Retinal pigment epithelial cell (primary cell): ENCODE results near the gene ATP5MC2.
A peak's percentile ranks its signal among the peaks of the same experiment; 100 is the strongest.

Experiments
- DNase-seq: peaks from one replicate; pipeline ENCODE4 v3.0.0-alpha.2; 2010; ENCODE audit warnings: low read depth
- H3K4me3 ChIP-seq: 2 replicates; pipeline ENCODE4 v1.5.1; 2011; ENCODE audit warnings: mild to moderate bottlenecking, low read length, control low read depth, moderate library complexity
- TF ChIP-seq, protein P1 (sequence below): conservative IDR thresholded peaks from 2 replicates; pipeline ENCODE4 v1.5.1; 2011; ENCODE audit warnings: low read depth, low read length, control low read depth, inconsistent platforms

The ATP5MC2 gene

GRCh38 chr12:53700567-53700966, 24.7 kb upstream of the ATP5MC2 start:
- no peak for DNase-seq
- TF ChIP-seq, protein P1, sequence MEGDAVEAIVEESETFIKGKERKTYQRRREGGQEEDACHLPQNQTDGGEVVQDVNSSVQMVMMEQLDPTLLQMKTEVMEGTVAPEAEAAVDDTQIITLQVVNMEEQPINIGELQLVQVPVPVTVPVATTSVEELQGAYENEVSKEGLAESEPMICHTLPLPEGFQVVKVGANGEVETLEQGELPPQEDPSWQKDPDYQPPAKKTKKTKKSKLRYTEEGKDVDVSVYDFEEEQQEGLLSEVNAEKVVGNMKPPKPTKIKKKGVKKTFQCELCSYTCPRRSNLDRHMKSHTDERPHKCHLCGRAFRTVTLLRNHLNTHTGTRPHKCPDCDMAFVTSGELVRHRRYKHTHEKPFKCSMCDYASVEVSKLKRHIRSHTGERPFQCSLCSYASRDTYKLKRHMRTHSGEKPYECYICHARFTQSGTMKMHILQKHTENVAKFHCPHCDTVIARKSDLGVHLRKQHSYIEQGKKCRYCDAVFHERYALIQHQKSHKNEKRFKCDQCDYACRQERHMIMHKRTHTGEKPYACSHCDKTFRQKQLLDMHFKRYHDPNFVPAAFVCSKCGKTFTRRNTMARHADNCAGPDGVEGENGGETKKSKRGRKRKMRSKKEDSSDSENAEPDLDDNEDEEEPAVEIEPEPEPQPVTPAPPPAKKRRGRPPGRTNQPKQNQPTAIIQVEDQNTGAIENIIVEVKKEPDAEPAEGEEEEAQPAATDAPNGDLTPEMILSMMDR, result no peak
- H3K4me3 ChIP-seq, result no peak overlapping the region

GRCh38 chr12:53699678-53700025, 23.8 kb upstream of the ATP5MC2 start:
- no peak for DNase-seq
- no peak overlapping the region for H3K4me3 ChIP-seq
- TF ChIP-seq, protein P1, result no peak

GRCh38 chr12:53698948-53699677, 23.2 kb upstream of the ATP5MC2 start:
- no peak for DNase-seq
- TF ChIP-seq, protein P1, result no peak
- H3K4me3 ChIP-seq, result no peak overlapping the region

DNA sequence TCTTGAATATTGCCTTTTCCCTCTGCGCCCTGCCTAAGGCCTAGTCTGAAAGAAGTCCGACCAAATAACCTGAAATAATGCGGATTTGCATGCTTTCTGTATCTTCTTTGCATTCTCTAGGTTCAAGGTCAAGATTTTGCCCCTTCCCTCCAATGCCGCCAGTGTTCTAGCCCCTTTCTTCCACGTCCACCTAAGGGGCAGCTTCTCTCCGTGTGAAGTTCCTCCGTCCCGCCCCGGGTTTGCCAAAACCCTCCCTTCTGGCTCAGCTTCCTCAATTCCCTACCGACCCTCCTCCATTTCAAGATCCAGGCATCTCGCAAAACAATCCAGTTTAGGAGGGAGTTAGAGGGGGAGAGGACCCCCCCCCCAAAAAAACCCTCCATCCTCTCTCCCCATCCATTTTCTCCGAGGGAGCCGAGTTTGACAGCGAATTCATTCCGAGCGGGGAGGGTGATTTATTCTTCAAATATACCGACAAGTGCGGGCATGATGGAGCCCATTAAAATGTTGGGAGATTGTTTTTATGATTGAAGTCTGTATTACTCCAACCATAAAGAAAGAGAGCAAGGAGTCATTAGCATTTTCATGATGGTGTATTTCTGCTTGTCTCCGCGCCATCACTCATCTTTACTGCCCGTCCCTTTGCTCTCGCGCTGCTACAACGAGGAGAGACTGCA, 20.9 kb upstream of the ATP5MC2 start:
- peak overlapping the region; percentile 27 for H3K4me3 ChIP-seq
- DNase-seq, result no peak

DNA sequence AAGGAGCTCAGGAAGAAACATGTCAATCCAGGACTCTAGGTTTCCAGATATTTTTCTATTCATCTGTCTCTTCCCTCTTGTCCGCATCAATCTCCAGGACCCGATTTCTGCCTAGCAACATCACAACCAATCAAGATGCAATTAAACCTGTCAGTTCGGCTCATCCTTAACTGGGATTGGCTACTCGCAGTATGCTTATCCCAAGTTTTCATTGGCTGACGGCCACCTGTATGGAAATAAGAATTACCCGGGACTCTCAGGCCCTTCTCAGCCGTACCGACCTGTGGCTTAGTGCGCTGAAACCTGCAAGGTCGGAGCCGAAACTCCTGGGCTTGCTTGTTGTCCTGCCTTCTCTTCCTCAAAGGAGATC, 20.4 kb upstream of the ATP5MC2 start:
- peak; percentile 76 for DNase-seq
- TF ChIP-seq, protein P1, result no peak
- peak overlapping the region; percentile 27 for H3K4me3 ChIP-seq

More for the DNA sequence above, 20.9 kb upstream of the ATP5MC2 start:
- TF ChIP-seq, protein P1, result no peak

DNA sequence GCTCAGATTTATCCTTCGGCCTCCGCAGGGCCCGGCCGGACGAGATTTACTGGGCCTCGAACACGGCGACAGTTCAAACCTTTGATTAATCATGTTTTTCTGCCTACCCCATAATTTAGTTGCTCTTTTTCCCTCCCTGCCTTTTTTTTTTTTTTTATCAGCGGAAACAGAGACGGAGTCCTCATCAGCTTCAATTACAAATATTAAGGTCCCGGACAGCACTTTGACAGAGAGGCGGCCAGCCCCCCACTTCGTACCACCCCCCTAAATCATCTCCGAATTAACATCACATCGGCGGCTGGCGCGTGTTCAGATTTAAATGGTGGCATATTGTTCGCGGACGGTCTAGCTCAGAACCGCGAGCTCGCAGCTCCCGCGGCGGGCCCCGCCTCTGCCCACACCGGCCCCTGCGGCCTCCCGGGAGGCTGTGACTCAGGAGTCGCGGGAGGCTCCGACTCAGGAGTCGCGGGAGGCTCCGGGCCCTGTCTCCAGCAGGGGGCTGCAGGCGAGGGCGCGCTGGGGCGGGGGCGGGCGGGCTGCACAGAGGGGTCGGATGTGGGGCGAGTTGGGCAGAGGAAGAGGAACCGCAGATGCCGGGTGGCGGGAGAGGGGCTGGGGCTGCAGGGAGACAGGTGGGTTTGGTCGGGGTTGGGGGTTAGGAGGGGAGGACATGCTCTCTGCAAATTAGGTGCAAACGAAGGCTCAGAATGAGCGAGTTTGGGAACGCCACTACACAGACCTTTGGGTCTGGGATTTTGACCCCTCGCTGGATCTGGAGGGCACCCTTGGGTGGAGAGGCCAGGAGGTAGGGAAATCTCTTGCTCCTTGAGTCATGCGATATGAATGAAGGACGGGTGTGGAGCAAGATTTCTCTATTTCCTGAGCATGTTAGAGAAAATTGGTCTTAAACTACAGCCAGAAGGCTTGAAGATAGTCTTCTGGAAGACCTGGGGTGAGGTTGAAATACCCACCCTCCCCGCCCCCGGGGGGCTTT, 19.6 kb upstream of the ATP5MC2 start:
- TF ChIP-seq, protein P1, result peak; percentile 20
- DNase-seq, result no peak
- H3K4me3 ChIP-seq, result peak overlapping the region; percentile 32
